ENCODE measurements around the gene MTMR11. TPM values are rescaled to one million over a fixed set of nuclear protein-coding genes. Genes with fewer than 3 reads are reported as not detected.
"Not testable (repeated sequence)": the region's sequence is repeated elsewhere in the genome, so short reads cannot be mapped to it uniquely, and the experiment has no call there.

Gene MTMR11
- total RNA-seq, 2 donors from 2014 or later, result 4.7 to 6.6 TPM

DNA sequence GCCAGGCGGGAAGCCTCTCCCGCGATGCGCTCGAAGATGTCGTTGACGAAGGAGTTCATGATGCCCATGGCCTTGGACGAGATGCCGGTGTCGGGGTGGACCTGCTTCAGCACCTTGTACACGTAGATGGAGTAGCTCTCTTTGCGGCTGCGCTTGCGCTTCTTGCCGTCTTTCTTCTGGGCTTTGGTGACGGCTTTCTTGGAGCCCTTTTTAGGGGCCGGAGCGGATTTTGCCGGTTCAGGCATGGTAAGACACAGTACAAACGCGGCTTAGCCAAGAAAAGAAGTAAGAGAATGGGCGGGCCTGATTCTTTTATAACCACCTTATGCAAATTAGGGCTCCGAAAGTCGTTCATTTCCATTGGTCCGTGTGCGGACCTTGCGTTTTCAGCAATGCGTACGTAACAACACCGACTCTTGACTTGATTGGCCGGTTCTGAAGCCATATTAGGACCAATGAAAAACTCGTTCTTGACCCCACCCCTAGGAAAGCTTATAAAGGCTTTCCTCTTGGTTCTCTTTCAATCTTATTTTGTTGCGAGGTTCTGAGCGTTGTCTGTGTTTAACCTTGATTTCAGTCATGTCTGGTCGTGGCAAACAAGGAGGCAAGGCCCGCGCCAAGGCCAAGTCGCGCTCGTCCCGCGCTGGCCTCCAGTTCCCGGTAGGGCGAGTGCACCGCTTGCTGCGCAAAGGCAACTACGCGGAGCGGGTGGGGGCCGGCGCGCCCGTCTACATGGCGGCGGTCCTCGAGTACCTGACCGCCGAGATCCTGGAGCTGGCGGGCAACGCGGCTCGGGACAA lies 50.1 kb downstream of the MTMR11 start:
- WGBS, 2 experiments (ENCODE audit: insufficient coverage in 1 of 2, insufficient read length in 1 of 2), result 0 to 1% methylated on average over 41 to 62 of the region's 62 CpGs
- H3K4me3 Mint-ChIP-seq, result no peak overlapping the region
- H3K27ac Mint-ChIP-seq, result no peak overlapping the region

DNA sequence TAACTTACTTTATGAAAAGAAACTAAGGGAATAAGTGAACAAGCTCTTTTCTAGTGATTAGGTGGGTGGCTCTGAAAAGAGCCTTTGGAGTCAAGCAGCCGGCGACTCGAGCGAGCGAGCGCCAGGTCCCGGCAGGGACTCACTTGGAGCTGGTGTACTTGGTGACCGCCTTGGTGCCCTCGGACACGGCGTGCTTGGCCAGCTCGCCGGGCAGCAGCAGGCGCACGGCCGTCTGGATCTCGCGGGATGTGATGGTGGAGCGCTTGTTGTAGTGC lies 50.6 kb downstream of the MTMR11 start:
- not testable (repeated sequence) for H3K27me3 ChIP-seq (ENCODE audit: control insufficient read depth, insufficient read depth, low read length, poor library complexity, severe bottlenecking); H3K36me3 ChIP-seq (ENCODE audit: control insufficient read depth, insufficient read depth, low read length); H3K36me3 Mint-ChIP-seq (ENCODE audit: low read depth); H3K9me3 Mint-ChIP-seq; H3K27ac Mint-ChIP-seq; H3K4me1 Mint-ChIP-seq; H3K4me3 Mint-ChIP-seq; H3K9me3 ChIP-seq (ENCODE audit: control insufficient read depth, low read length); H3K4me1 ChIP-seq (ENCODE audit: control insufficient read depth, insufficient read depth, low read length); H3K27me3 Mint-ChIP-seq (ENCODE audit: insufficient read depth)
- peak; percentile 47 for DNase-seq
- H3K4me3 ChIP-seq (ENCODE audit: low read length), result peak overlapping the region; percentile 89
- WGBS, 2 experiments (ENCODE audit: insufficient coverage in 1 of 2, insufficient read length in 1 of 2), result 0% methylated on average over 7 to 19 of the region's 19 CpGs
- H3K9ac ChIP-seq (ENCODE audit: extremely low read depth, low read length, poor library complexity, severe bottlenecking), result peak overlapping the region; percentile 84
- peak overlapping the region; percentile 98 for H3K27ac ChIP-seq (ENCODE audit: low read depth, low read length)

More for the DNA sequence above, 50.1 kb downstream of the MTMR11 start:
- TF ChIP-seq, protein P1, sequence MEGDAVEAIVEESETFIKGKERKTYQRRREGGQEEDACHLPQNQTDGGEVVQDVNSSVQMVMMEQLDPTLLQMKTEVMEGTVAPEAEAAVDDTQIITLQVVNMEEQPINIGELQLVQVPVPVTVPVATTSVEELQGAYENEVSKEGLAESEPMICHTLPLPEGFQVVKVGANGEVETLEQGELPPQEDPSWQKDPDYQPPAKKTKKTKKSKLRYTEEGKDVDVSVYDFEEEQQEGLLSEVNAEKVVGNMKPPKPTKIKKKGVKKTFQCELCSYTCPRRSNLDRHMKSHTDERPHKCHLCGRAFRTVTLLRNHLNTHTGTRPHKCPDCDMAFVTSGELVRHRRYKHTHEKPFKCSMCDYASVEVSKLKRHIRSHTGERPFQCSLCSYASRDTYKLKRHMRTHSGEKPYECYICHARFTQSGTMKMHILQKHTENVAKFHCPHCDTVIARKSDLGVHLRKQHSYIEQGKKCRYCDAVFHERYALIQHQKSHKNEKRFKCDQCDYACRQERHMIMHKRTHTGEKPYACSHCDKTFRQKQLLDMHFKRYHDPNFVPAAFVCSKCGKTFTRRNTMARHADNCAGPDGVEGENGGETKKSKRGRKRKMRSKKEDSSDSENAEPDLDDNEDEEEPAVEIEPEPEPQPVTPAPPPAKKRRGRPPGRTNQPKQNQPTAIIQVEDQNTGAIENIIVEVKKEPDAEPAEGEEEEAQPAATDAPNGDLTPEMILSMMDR (conservative IDR thresholded peaks at IDR 0.05), result no peak
- Mint-ChIP-seq H3K4me1 (no peaks in the 10 kb centered on the region), H3K36me3 (ENCODE audit: low read depth) (no peaks in the 10 kb centered on the region), H3K27me3 (ENCODE audit: insufficient read depth) (no peaks in the 10 kb centered on the region), H3K9me3 (no peaks in the 10 kb centered on the region)
- Histone ChIP-seq H3K4me1 (ENCODE audit: control insufficient read depth, insufficient read depth, low read length) (no peaks in the 10 kb centered on the region), H3K9ac (ENCODE audit: extremely low read depth, low read length, poor library complexity, severe bottlenecking) (peak overlapping the region; percentile 84), H3K9me3 (ENCODE audit: control insufficient read depth, low read length) (no peaks in the 10 kb centered on the region), H3K27ac (ENCODE audit: low read depth, low read length) (peak overlapping the region; percentile 98), H3K4me3 (ENCODE audit: low read length) (peak overlapping the region; percentile 89), H3K27me3 (ENCODE audit: control insufficient read depth, insufficient read depth, low read length, poor library complexity, severe bottlenecking) (no peaks in the 10 kb centered on the region), H3K36me3 (ENCODE audit: control insufficient read depth, insufficient read depth, low read length) (no peaks in the 10 kb centered on the region)
- DNase-seq, result peak; percentile 96

DNA sequence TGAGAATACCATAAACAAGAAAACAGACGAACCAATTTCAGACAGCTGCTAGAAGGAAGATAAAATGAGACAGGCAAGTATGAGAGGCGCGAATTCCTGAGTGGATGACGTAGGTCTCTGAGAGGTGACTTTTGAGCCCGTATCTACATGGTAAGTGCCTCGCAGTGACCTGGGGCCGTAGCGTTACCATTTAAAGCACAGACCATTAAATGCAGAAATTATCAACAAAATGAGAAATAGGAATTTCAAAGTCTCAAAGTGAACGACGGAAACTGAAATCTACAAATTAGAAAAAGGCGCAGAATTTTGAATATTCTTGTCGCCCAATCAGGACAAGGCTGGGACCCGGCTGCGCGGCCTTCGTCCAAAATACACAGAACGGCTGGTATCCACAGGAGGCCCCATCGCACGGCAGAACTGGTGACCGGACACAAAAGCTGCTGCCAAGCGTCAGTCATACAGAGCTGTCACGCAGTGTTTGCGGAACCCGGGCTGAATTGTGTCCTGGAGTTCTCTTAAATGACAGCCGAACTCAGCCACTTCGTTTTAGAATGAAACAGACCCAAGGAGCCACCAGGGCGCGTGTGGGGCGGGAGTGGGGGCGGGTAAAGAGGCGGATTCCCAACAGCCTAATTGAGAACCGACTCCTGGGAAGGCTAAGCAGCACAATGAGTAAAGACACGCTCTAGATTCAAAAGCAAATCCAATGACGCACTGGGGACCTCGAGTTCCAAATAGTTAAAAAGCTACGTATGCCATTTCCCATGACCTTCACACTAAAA lies 51.1 kb downstream of the MTMR11 start:
- H3K4me3 Mint-ChIP-seq, result no peak overlapping the region
- Histone ChIP-seq H3K36me3 (ENCODE audit: control insufficient read depth, insufficient read depth, low read length) (no peaks in the 10 kb centered on the region), H3K27me3 (ENCODE audit: control insufficient read depth, insufficient read depth, low read length, poor library complexity, severe bottlenecking) (no peaks in the 10 kb centered on the region), H3K4me3 (ENCODE audit: low read length) (peak overlapping the region; percentile 89), H3K9me3 (ENCODE audit: control insufficient read depth, low read length) (no peaks in the 10 kb centered on the region), H3K27ac (ENCODE audit: low read depth, low read length) (peak overlapping the region; percentile 98), H3K9ac (ENCODE audit: extremely low read depth, low read length, poor library complexity, severe bottlenecking) (peak overlapping the region; percentile 84), H3K4me1 (ENCODE audit: control insufficient read depth, insufficient read depth, low read length) (no peaks in the 10 kb centered on the region)
- no peaks in the 10 kb centered on the region for H3K4me1 Mint-ChIP-seq
- DNase-seq, result peak; percentile 88
- H3K36me3 Mint-ChIP-seq (ENCODE audit: low read depth), result no peaks in the 10 kb centered on the region
- H3K9me3 Mint-ChIP-seq, result no peaks in the 10 kb centered on the region
- TF ChIP-seq, protein P1 (conservative IDR thresholded peaks at IDR 0.05), result no peak
- no peak overlapping the region for H3K27ac Mint-ChIP-seq
- 0% methylated on average over 29 to 36 of the region's 36 CpGs for WGBS, 2 experiments (ENCODE audit: insufficient coverage in 1 of 2, insufficient read length in 1 of 2)
- no peaks in the 10 kb centered on the region for H3K27me3 Mint-ChIP-seq (ENCODE audit: insufficient read depth)
